ENCODE measurements around the gene MAP3K19. TPM values are rescaled to one million over a fixed set of nuclear protein-coding genes. Genes with fewer than 3 reads are reported as not detected.
"Not testable (repeated sequence)": the region's sequence is repeated elsewhere in the genome, so short reads cannot be mapped to it uniquely, and the experiment has no call there.

MAP3K19 gene
- total and polyA plus RNA-seq, 2 donors = not detected

GRCh38 chr2:134999521-134999920 lies 47.7 kb downstream of the MAP3K19 start:
- DNase-seq (ENCODE audit: extremely low spot score) = no peak
- Histone ChIP-seq H3K4me1 (ENCODE audit: insufficient read depth) (no peaks in the 10 kb centered on the region), H3K36me3 (ENCODE audit: insufficient read depth) (no peaks in the 10 kb centered on the region), H3K4me3 (ENCODE audit: low read depth, low read length) (no peak overlapping the region), H3K27ac (ENCODE audit: low read depth) (no peak overlapping the region)
- WGBS = 65% methylated on average over 2 of the region's 2 CpGs

- no peaks in the 10 kb centered on the region for H3K36me3 ChIP-seq (ENCODE audit: insufficient read depth)
- DNase-seq (ENCODE audit: extremely low spot score) = no peak
- H3K27ac ChIP-seq (ENCODE audit: low read depth) = no peak overlapping the region
- H3K4me3 ChIP-seq (ENCODE audit: low read depth, low read length) = no peak overlapping the region
- no peaks in the 10 kb centered on the region for H3K4me1 ChIP-seq (ENCODE audit: insufficient read depth)
- WGBS = 18% methylated on average over 3 of the region's 3 CpGs
Measured at GRCh38 chr2:134988994-134989605, 58.1 kb downstream of the MAP3K19 start.

DNA sequence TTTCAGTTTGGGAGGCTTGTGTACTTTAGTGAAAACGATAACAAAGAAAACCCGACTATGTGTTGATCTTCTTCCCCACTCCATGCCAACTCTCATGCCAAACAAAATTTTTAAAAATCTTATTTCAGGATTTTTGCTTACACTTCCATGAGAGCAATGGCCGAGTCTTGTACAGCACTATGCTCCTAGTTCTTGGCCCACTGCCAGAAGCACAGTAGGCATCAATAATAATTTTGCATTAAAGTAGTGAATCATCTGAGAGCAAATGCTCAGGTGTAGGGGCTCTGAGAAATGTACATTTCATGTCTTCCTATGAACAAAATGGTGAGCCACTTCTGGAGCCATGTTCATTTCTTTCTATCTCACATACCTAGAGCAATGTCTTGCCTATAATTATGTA lies 62.2 kb downstream of the MAP3K19 start:
- DNase-seq (ENCODE audit: extremely low spot score) = no peak
- 86% methylated on average over 3 of the region's 3 CpGs for WGBS
- no peak overlapping the region for H3K27ac ChIP-seq (ENCODE audit: low read depth)

GRCh38 chr2:134982603-134983002 lies 64.6 kb downstream of the MAP3K19 start:
- 59% methylated on average over 1 of the region's 1 CpG for WGBS
- Histone ChIP-seq H3K36me3 (ENCODE audit: insufficient read depth) (no peaks in the 10 kb centered on the region), H3K4me3 (ENCODE audit: low read depth, low read length) (no peak overlapping the region), H3K4me1 (ENCODE audit: insufficient read depth) (no peaks in the 10 kb centered on the region), H3K27ac (ENCODE audit: low read depth) (no peak overlapping the region)
- no peak for DNase-seq (ENCODE audit: extremely low spot score)

More for the DNA sequence above, 62.2 kb downstream of the MAP3K19 start:
- H3K36me3 ChIP-seq (ENCODE audit: insufficient read depth) = no peaks in the 10 kb centered on the region
- H3K4me1 ChIP-seq (ENCODE audit: insufficient read depth) = no peaks in the 10 kb centered on the region
- H3K4me3 ChIP-seq (ENCODE audit: low read depth, low read length) = no peak overlapping the region

GRCh38 chr2:134980639-134981038 lies 66.6 kb downstream of the MAP3K19 start:
- no peaks in the 10 kb centered on the region for H3K36me3 ChIP-seq (ENCODE audit: insufficient read depth)
- WGBS = 93% methylated on average over 7 of the region's 7 CpGs
- DNase-seq (ENCODE audit: extremely low spot score) = no peak

DNA sequence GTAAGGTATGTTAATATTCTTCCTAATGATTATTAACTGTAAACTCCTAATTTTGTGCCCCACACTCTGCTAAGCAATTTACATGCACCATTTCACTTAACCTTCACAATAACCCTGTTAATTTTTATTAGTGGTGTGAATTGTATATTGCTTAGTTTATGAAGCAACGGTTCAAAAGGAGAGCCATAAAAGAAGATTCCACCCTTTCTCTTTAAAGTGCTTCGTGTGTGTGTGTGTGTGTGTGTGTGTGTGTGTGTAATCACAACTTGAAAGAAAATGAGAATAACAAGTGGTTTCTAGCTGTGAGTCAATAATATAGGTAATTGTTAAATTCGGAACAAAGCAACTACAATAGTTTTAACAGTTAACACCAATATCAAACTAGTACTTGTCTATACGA lies 68.0 kb downstream of the MAP3K19 start:
- H3K27ac ChIP-seq (ENCODE audit: low read depth) = no peak overlapping the region
- no peaks in the 10 kb centered on the region for H3K4me1 ChIP-seq (ENCODE audit: insufficient read depth)
- no peak overlapping the region for H3K4me3 ChIP-seq (ENCODE audit: low read depth, low read length)
- WGBS = 37% methylated on average over 4 of the region's 4 CpGs
- DNase-seq (ENCODE audit: extremely low spot score) = no peak
- H3K36me3 ChIP-seq (ENCODE audit: insufficient read depth) = no peaks in the 10 kb centered on the region

More at GRCh38 chr2:134980639-134981038, 66.6 kb downstream of the MAP3K19 start:
- Histone ChIP-seq H3K4me3 (ENCODE audit: low read depth, low read length) (no peak overlapping the region), H3K27ac (ENCODE audit: low read depth) (no peak overlapping the region), H3K4me1 (ENCODE audit: insufficient read depth) (no peaks in the 10 kb centered on the region)

DNA sequence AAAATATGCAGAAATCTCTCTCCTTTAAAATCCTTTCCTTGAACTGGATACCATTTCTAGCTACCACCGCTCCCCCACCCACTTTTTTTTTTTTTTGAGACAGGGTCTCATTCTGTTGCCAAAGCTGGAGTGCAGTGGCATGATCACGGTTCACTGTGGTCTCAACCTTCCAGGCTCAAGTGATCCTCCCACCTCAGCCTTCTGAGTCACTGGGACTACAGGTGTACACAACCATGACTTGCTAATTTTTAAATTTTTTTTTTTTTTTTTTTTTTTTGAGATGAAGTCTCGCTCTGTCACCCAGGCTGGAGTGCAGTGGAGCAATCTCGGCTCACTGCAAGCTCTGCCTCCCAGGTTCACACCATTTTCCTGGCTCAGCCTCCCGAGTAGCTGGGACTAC lies 70.1 kb downstream of the MAP3K19 start:
- 87% methylated on average over 5 of the region's 5 CpGs for WGBS
- H3K4me3 ChIP-seq (ENCODE audit: low read depth, low read length); DNase-seq (ENCODE audit: extremely low spot score); H3K4me1 ChIP-seq (ENCODE audit: insufficient read depth); H3K27ac ChIP-seq (ENCODE audit: low read depth); H3K36me3 ChIP-seq (ENCODE audit: insufficient read depth): not testable (repeated sequence)

GRCh38 chr2:134976074-134976702 lies 71.1 kb downstream of the MAP3K19 start:
- H3K4me3 ChIP-seq (ENCODE audit: low read depth, low read length) = no peak overlapping the region
- H3K36me3 ChIP-seq (ENCODE audit: insufficient read depth) = no peaks in the 10 kb centered on the region
- WGBS = 62% methylated on average over 3 of the region's 3 CpGs
- no peak overlapping the region for H3K27ac ChIP-seq (ENCODE audit: low read depth)
- DNase-seq (ENCODE audit: extremely low spot score) = no peak
- H3K4me1 ChIP-seq (ENCODE audit: insufficient read depth) = no peaks in the 10 kb centered on the region

DNA sequence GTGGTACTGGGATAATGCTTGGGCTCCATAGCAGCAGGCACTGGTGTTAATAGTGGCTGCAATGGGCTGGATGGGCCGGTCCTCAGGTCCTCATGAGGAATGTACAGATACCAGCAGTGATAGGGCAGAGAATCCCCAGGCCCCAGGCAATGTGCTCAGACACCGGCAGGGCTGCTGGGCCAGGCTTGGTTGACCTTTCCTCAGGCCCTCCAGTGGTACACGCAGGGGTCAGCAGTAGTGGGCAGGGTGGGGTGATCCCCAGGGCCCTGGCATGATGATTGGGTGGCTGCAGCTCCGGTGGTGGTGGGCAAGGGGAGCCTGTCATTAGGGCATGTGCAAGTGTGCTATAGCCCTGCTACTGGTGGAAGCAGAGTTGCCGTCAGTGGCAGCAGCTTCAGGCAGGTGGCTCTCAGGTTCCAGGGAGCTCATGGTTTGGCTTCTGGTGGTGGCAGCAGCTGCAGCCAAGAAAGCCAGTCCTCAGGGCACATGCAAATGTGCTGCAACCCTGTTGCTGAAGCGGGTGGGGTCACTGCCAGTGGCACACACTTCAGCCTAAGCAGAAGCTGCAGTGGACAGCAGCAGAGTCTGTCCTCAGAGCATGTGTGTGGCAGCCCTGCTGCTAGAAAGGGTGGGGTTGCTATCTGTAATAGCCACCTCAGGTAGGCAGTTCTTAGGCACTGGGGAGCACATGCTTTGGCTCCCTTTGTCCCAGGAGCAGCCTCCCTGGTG lies 71.8 kb downstream of the MAP3K19 start:
- no peak for DNase-seq (ENCODE audit: extremely low spot score)
- Histone ChIP-seq H3K4me3 (ENCODE audit: low read depth, low read length) (no peak overlapping the region), H3K27ac (ENCODE audit: low read depth) (no peak overlapping the region), H3K4me1 (ENCODE audit: insufficient read depth) (no peaks in the 10 kb centered on the region), H3K36me3 (ENCODE audit: insufficient read depth) (no peaks in the 10 kb centered on the region)
- 90% methylated on average over 6 of the region's 6 CpGs for WGBS

DNA sequence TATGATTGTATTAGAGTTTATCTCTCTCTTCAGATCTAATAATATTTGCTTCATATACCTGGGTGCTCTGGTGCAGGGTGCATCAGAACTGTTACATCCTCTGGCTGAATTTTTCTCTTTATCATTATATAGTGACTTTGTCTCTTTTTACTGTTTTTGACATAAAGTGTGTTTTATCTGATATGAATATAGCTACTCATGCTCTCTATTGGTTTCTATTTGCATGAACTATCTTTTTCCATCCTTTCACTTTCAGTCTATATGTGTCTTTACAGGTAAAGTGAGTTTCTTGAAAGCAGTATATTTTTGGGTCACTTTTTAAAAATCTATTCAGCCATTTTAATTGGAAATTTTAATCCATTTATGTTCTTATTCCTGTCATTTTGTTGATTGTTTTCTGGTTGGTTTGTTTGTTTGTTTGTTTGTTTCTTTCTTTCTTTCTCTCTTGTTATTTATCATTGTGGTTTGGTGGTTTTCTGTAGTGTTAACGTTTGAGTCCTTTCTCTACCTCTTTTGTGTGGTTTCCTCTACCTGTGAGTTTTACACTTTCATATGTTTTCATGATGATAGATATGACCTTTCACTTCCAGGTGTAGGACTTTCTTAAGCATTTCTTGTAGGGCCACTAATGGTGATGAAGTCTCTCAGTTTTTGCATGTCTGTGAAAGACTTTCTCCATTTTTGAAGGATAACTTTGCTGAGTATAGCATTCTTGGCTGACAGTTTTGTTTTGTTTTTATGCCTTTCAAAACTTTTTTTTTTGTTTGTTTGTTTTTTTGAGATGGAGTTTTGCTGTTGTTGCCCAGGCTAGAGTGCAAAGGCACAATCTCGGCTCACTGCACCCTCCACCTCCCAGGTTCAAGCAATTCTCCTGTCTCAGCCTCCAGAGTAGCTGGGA lies 73.8 kb downstream of the MAP3K19 start:
- 80% methylated on average over 2 of the region's 2 CpGs for WGBS
- DNase-seq (ENCODE audit: extremely low spot score) = no peak
- no peaks in the 10 kb centered on the region for H3K36me3 ChIP-seq (ENCODE audit: insufficient read depth)
- no peaks in the 10 kb centered on the region for H3K4me1 ChIP-seq (ENCODE audit: insufficient read depth)
- H3K27ac ChIP-seq (ENCODE audit: low read depth) = no peak overlapping the region
- no peak overlapping the region for H3K4me3 ChIP-seq (ENCODE audit: low read depth, low read length)

GRCh38 chr2:134967166-134967565 lies 80.1 kb downstream of the MAP3K19 start:
- WGBS = 79% methylated on average over 10 of the region's 10 CpGs
- H3K4me3 ChIP-seq (ENCODE audit: low read depth, low read length); H3K4me1 ChIP-seq (ENCODE audit: insufficient read depth); H3K36me3 ChIP-seq (ENCODE audit: insufficient read depth); DNase-seq (ENCODE audit: extremely low spot score); H3K27ac ChIP-seq (ENCODE audit: low read depth): not testable (repeated sequence)

DNA sequence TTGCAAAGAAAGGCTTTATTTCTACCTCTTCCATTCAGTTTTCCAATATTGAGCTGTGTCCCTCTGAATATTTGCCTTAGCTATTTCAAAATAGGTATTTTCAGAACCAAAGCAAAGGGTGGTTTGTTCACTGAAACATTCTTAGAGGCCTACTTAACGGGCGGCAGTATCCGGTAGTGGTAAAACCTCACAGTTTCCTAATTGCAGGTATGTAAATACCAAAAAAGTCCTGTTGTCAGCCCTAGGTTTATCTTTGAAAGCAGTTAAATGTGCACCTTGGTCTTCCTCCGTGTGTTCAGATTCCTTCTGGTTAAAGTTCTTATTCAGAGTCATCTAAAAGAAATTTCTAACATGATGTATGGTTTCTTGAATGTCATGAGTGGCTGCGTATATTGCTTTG lies 89.8 kb downstream of the MAP3K19 start:
- Histone ChIP-seq H3K27ac (ENCODE audit: low read depth) (no peak overlapping the region), H3K36me3 (ENCODE audit: insufficient read depth) (no peaks in the 10 kb centered on the region), H3K4me3 (ENCODE audit: low read depth, low read length) (no peak overlapping the region), H3K4me1 (ENCODE audit: insufficient read depth) (peaks cover 2% of the 10 kb centered on the region)
- WGBS = 83% methylated on average over 5 of the region's 5 CpGs
- no peak for DNase-seq (ENCODE audit: extremely low spot score)

- Histone ChIP-seq H3K4me3 (ENCODE audit: low read depth, low read length) (no peak overlapping the region), H3K4me1 (ENCODE audit: insufficient read depth) (peaks cover 2% of the 10 kb centered on the region), H3K27ac (ENCODE audit: low read depth) (no peak overlapping the region), H3K36me3 (ENCODE audit: insufficient read depth) (no peaks in the 10 kb centered on the region)
- DNase-seq (ENCODE audit: extremely low spot score) = no peak
- 81% methylated on average over 1 of the region's 1 CpG for WGBS
Measured at GRCh38 chr2:134955744-134956143, 91.5 kb downstream of the MAP3K19 start.
